Loucy (cell line): ENCODE data around the gene INSYN1.

Experiments
- H2AFZ ChIP-seq: fragments of 200-600 bp; sonication (generic); 2 replicates; pipeline ENCODE4 v1.6.0; 2016; ENCODE audit warnings: antibody characterized with exemption, mild to moderate bottlenecking, low read length, moderate library complexity
- H3F3A ChIP-seq: fragments of 200-600 bp; 2 replicates; pipeline ENCODE4 v1.6.0; 2016; ENCODE audit warnings: antibody characterized with exemption, low read depth, mild to moderate bottlenecking
- H3K27me3 ChIP-seq: fragments of 200-600 bp; sonication (generic); 2 replicates; pipeline ENCODE4 v1.6.1; 2014; ENCODE audit warnings: low read length, mild to moderate bottlenecking; ENCODE audit not compliant: insufficient read depth, poor library complexity, severe bottlenecking
- H3K36me3 ChIP-seq: fragments of 200-600 bp; sonication (generic); 2 replicates; pipeline ENCODE4 v1.6.1; 2016; ENCODE audit warnings: low read length; ENCODE audit not compliant: insufficient read depth
- H3K4me1 ChIP-seq: fragments of 200-600 bp; sonication (generic); 2 replicates; pipeline ENCODE4 v1.5.1; 2014; ENCODE audit warnings: low read length, mild to moderate bottlenecking; ENCODE audit not compliant: insufficient read depth, poor library complexity, severe bottlenecking
- H3K4me2 ChIP-seq: fragments of 200-600 bp; sonication (generic); 2 replicates; pipeline ENCODE4 v1.6.0; 2014; ENCODE audit warnings: antibody characterized with exemption, low read length, low read depth, mild to moderate bottlenecking; ENCODE audit not compliant: poor library complexity, severe bottlenecking
- H3K4me3 ChIP-seq: fragments of 200-600 bp; sonication (generic); 2 replicates; pipeline ENCODE4 v1.5.1; 2014; ENCODE audit warnings: low read length, mild to moderate bottlenecking, mixed read lengths; ENCODE audit not compliant: poor library complexity, severe bottlenecking
- H3K79me2 ChIP-seq: fragments of 200-600 bp; sonication (generic); 2 replicates; pipeline ENCODE4 v1.6.1; 2014; ENCODE audit warnings: low read length; ENCODE audit not compliant: insufficient read depth
- H3K9ac ChIP-seq: fragments of 200-600 bp; sonication (generic); 2 replicates; pipeline ENCODE4 v1.6.0; 2014; ENCODE audit warnings: mild to moderate bottlenecking, low read depth, low read length, moderate library complexity; ENCODE audit not compliant: poor library complexity, severe bottlenecking
- H3K9me2 ChIP-seq: fragments of 200-600 bp; sonication (generic); replicated peaks from 2 replicates; pipeline ENCODE4 v1.6.1; 2016; ENCODE audit warnings: low read depth, low read length, mixed read lengths
- H3K9me3 ChIP-seq: fragments of 200-600 bp; sonication (generic); 2 replicates; pipeline ENCODE4 v1.6.1; 2014; ENCODE audit warnings: mild to moderate bottlenecking, antibody characterized with exemption, low read length, low read depth; ENCODE audit not compliant: insufficient read depth
- H4K20me1 ChIP-seq: fragments of 200-600 bp; sonication (generic); 2 replicates; pipeline ENCODE4 v1.6.0; 2014; ENCODE audit warnings: antibody characterized with exemption, low read length, mild to moderate bottlenecking; ENCODE audit not compliant: insufficient read depth, poor library complexity, severe bottlenecking
- EZH2phosphoT487 ChIP-seq: fragments of 200-600 bp; IDR thresholded peaks from 2 replicates; pipeline ENCODE4 v1.6.1; 2018; ENCODE audit warnings: antibody characterized with exemption, mild to moderate bottlenecking, moderate library complexity, borderline replicate concordance
- TF ChIP-seq, protein P1 (sequence below): fragments of 200-600 bp; sonication (generic); conservative IDR thresholded peaks from 2 replicates; pipeline ENCODE4 v1.5.1; 2014; ENCODE audit warnings: mild to moderate bottlenecking, antibody characterized with exemption, low read length

INSYN1 gene

DNA sequence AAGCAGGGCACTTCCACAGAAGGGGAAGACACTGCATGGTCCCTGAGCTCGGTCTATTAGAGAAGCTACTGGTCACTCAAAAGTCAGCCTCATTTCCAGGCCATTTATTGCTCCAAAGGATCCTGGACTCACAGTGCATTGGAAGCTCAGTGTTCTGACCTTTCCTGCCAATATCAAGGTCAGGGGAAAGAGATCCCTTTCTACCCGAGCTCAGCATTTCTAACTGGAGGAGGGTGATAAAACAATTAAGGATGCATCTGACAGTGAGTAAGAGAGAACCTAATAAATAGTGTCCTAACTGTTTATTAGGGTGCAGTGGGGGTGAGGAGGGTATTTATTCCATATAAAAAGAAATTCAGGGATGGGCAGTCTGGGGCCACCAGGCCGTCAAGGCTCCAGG lies 26.8 kb upstream of the INSYN1 start:
- Histone ChIP-seq H3K9me2 (no peaks in the 10 kb centered on the region), H3K9me3 (no peaks in the 10 kb centered on the region), H4K20me1 (no peaks in the 10 kb centered on the region), H3K4me2 (no peak overlapping the region), H3K4me1 (no peaks in the 10 kb centered on the region), H3F3A (no peaks in the 10 kb centered on the region), H3K36me3 (no peaks in the 10 kb centered on the region), H3K4me3 (no peak overlapping the region), H3K9ac (no peak overlapping the region), H2AFZ (no peak overlapping the region), H3K27me3 (no peaks in the 10 kb centered on the region), H3K79me2 (no peaks in the 10 kb centered on the region)
- TF ChIP-seq, protein P1, sequence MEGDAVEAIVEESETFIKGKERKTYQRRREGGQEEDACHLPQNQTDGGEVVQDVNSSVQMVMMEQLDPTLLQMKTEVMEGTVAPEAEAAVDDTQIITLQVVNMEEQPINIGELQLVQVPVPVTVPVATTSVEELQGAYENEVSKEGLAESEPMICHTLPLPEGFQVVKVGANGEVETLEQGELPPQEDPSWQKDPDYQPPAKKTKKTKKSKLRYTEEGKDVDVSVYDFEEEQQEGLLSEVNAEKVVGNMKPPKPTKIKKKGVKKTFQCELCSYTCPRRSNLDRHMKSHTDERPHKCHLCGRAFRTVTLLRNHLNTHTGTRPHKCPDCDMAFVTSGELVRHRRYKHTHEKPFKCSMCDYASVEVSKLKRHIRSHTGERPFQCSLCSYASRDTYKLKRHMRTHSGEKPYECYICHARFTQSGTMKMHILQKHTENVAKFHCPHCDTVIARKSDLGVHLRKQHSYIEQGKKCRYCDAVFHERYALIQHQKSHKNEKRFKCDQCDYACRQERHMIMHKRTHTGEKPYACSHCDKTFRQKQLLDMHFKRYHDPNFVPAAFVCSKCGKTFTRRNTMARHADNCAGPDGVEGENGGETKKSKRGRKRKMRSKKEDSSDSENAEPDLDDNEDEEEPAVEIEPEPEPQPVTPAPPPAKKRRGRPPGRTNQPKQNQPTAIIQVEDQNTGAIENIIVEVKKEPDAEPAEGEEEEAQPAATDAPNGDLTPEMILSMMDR = no peak
- TF ChIP-seq EZH2phosphoT487 = no peak

DNA sequence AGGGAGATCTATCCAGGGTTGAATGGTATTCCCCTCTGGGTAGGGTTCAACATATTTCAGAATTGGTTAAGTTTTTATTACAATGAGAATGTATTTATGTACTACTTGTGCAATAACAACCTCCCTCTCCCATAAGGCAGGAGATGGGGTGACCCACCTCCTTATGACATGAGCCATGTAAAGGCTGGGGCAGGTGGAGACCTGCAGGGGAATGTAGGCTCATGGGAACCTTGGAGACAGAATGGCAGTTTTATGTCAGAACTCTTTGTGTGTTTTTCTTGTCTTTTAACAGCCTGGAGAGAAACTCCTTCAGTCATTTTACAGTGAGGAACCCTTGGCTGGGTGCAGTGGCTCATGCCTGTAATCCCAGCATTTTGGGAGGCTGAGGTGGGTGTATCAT lies 24.6 kb upstream of the INSYN1 start:
- Histone ChIP-seq H3F3A (no peaks in the 10 kb centered on the region), H3K4me3 (no peak overlapping the region), H3K9me3 (no peaks in the 10 kb centered on the region), H3K27me3 (no peaks in the 10 kb centered on the region), H3K9me2 (no peaks in the 10 kb centered on the region), H2AFZ (no peak overlapping the region), H3K4me1 (no peaks in the 10 kb centered on the region), H3K9ac (no peak overlapping the region), H3K36me3 (no peaks in the 10 kb centered on the region), H4K20me1 (no peaks in the 10 kb centered on the region), H3K4me2 (no peak overlapping the region), H3K79me2 (no peaks in the 10 kb centered on the region)
- TF ChIP-seq EZH2phosphoT487 = no peak

DNA sequence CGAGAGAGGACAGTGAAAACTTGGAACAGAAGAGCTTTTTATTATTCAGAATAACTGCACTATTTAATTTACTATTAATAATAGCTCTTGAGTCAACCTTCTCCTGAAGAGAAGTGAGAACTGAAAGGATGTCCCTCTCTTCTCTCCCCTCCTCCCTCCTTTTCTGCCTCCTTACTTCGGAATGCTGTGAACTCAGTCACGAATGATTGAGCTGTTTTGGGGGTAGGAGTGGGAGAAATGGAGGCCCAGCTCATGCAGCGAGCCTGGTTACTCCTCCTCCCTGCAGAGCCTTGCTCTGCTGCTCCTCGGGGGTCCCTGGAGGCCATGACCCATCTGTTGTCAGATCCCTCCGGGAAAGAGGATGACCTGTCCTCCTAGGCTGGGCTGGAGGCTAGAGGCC lies 20.3 kb upstream of the INSYN1 start:
- Histone ChIP-seq H3K4me1 (no peaks in the 10 kb centered on the region), H3K9ac (no peak overlapping the region), H4K20me1 (no peaks in the 10 kb centered on the region), H3K27me3 (no peaks in the 10 kb centered on the region), H3K4me3 (no peak overlapping the region), H3F3A (no peaks in the 10 kb centered on the region), H3K4me2 (no peak overlapping the region), H3K9me2 (no peaks in the 10 kb centered on the region), H3K36me3 (no peaks in the 10 kb centered on the region), H2AFZ (no peak overlapping the region), H3K79me2 (no peaks in the 10 kb centered on the region), H3K9me3 (no peaks in the 10 kb centered on the region)
- no peak for TF ChIP-seq EZH2phosphoT487
- TF ChIP-seq, protein P1 = no peak

DNA sequence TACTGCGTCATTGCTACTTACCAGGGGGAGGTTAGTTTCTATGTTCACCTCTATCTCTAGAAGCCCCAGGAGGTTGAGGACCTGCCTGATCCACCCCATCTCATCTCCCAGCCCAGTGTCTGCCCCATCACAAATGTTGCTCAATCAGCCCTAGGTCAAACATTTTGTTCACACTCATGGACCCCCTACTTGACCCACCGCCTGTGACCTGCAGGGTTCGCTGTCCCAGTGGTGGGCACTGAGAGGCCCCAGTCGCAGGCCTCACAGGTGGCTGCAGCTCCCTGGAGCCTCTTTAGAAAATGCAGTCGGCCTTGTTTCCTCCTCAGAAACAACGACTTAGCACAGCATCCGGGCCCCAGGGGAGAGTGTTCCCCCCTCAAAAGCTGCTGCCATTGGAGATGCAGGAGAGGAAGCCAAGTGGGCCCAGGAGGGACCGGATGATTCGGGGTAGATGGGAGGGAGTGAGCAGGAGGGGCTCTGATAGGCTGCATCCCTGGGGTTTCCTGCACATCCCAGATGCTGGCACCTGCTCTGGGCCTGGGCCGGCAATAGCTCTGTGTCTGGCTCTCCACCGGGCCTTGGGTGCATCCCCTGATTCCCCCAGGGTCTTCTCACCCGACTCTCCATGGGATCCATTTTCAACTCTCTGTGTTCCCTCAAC lies 18.4 kb upstream of the INSYN1 start:
- Histone ChIP-seq H3K4me1 (no peaks in the 10 kb centered on the region), H3K4me2 (no peak overlapping the region), H3K36me3 (no peaks in the 10 kb centered on the region), H4K20me1 (no peaks in the 10 kb centered on the region), H3K27me3 (no peaks in the 10 kb centered on the region), H3K79me2 (no peaks in the 10 kb centered on the region), H2AFZ (no peak overlapping the region), H3K9ac (no peak overlapping the region), H3K9me3 (no peaks in the 10 kb centered on the region), H3F3A (no peaks in the 10 kb centered on the region), H3K4me3 (no peak overlapping the region), H3K9me2 (no peaks in the 10 kb centered on the region)
- TF ChIP-seq, protein P1 = no peak
- TF ChIP-seq EZH2phosphoT487 = no peak
